Measurements from ENCODE around the gene RXFP1.

RXFP1 gene

DNA sequence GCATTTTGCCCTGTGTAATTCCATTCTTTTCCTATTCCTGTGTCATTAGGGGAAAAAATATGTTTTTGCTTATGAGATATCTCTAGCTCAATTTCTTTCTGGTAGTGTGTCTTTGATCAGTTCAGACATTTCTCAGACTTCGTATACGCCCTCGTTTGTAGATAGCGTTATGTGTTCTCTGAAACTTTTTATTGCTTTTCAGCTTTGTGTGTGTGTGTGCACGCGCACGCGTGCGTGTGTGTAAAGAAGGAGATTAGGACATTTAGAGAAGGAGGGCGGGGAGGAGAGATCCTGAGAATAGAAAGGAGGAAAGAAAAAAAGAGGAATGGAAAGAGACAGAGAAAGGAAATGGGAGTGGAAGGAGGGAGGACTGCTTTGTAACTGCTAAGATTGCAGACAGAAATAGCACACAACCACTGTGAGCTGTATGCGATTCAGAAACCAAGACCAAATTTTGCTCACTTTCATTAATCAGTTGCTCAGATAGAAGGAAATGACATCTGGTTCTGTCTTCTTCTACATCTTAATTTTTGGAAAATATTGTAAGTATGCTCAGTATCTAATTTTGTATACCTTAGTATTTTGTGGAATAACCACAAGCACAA lies at the start of gene RXFP1:
Gene RXFP1, plus strand, starts transcription at position 399 of the 605 bp plus-strand sequence. Its CDS starts 95 bp downstream, at position 494.
- DNase-seq = no peak

DNA sequence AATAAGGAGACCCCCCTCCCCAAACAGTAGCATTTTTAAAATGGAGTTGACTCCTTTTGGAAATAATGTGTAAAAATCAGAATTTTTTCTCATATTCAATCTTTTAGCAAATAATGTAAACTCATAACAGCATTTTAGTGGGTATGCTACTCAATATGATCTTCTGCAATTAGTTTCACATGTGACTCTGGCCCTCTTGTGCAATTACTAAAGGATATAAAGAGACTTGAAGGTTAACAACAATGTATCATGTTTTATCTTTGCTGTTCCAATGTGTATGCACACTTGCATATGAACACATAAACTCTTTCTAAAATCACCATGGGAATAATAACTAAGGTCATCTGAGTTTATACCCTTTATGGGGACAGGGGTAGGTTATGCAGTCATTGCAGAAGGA lies 39.9 kb upstream of the RXFP1 start:
- DNase-seq = no peak

DNA sequence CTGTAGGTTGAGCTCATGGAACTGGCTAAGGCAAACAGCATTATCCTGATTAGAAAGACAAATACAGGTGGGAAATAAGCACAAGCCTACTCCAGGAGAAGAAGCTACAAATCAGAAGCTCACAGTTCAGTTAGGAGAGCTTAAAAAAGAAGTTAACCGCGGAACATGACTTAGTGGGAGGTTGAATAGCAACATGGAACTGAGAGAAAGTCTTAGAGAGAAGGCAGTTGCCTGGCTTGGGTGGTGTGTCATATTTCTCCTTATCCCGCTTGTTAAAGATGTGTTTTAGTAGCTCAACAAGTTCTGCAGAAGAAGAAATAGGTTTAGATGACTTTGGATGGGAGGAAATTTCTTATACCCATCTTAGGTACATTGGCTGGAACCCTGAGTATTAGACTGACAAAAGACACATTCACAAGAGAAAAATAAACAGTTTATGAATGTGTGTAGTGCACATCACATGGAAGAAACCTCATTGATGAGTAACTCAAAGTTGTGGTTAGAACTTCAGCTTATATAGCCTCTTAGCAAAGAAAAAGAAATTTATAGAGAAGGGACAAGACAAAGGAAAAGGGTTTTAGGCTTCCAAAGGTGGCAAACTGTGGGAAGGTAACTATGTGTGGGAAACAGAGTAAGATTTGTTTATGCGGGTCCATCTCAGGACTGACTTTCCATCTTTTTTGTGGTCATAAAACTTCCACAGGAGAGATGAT lies 37.4 kb upstream of the RXFP1 start:
- DNase-seq = no peak

DNA sequence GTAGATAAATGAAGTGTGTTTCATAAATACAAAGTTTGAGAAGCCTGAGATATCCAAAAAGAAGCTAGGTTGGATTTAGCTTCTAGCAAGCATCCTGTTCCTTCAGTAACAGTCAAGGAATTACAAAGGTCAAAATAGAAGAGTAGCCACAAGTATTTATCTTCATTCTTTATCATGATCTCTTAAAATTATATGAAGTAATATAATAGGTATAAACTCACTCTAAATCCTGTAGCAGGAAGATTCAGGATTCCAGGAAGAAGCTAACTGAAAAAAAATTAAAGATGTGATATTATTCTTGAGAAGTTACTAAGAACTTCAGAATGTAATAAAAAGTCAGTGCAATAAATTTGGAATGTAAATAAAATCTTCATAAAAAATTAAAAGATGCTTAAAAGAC lies 31.1 kb upstream of the RXFP1 start:
- DNase-seq = no peak

DNA sequence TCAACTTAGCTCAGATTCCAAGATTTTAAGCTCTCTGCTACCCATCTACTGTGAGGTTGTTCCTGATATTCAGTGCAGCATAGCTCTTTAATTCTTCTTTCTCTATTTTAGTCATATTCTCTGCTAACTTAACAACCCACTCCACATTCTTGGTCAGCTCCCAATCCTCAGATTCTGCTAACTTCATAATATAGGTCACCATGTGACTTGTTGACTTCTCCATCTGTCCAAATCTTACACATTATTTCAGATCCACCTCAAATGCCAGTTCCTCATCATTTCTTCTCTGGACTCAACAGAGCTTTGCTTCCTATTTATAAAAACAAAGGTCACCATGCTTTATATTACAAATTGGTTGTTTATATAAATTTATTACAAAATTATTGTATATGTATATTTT lies 29.3 kb upstream of the RXFP1 start:
- no peak for DNase-seq

DNA sequence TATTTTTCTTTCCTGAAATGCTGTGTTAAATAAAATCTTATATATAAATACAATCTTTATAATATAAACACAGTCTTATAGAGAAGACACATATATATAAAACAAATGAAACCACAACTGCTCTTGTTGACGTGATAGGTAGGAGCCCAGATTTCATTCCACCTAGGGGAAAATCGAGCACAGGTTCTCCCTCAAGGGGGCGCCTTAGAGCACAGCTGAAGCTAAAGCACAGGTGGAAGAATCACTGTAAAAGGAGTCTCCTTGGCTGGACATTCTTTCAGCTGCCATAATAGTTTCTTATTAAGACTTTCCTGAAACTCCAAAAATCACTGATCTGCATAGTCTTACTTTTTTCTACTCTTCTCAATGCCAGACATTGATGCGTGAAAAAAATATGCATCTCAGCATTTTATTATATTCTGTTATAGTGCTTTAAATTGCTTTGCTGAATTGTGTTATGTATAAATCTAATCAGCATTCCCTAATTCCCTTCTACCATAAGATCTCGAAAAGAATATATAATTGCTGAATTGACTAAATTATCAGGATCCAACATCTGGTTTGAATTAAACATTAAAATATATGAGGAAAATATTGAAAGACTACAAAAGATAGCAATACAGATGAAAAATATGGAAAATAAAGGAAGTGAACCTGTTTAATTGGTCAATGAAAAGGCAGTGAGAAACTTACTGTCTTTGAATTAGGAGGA lies 25.5 kb upstream of the RXFP1 start:
- peak; percentile 12 for DNase-seq

DNA sequence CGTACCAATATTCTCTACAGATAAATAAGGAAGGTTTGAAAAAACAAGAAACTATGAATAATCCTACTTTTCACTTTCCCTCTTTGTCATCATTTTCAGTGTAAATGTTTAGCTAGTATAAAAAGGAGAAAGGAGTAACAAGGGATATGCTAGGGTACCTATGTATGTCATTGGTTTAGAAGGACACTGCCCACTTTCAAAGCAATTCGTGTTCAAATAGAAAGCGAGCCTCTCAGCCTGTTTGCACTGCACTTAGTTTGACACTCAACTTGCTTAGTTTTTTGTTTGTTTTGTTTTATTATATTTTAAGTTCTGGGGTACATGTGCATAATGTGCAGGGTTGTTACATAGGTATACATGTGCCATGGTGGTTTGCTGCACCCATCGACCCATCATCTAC lies 21.6 kb upstream of the RXFP1 start:
- no peak for DNase-seq

DNA sequence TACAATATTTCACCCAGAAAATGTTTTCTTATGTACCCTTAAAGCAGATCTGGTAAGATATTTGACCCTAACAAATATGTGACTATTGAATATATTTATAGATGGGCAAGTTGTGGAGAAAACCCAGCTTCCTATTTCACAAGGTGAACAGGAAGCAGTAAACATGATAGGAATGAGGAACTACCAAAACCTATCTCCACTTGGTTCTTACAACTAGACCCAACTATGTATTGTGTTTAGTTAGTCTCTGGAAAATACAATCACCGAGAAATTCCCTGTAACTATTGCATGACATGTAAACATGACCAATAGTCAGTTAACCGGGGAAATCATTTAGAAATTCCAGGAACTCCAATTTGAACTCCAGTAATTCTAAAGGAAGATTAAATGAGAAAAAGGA lies 8.4 kb upstream of the RXFP1 start:
- DNase-seq = no peak

DNA sequence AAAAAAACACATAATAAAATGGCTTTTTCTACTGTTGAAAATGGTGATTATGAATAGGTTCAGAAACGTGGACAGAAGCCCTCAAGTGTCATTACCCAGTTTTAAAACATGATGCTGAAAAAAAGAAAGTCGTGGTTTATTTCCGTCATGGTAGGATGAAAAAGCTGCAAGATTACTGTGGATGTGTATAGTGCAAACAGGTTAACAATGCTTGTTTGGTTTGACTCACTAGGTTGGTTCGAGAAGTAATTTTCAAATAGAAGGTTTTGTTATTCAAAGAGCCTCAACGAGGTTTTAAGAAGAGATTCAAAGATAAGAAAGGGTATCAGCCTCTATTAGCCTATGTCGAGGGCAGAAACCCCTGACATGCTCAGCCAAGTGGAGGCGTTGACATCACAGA lies 2.5 kb upstream of the RXFP1 start:
- no peak for DNase-seq

DNA sequence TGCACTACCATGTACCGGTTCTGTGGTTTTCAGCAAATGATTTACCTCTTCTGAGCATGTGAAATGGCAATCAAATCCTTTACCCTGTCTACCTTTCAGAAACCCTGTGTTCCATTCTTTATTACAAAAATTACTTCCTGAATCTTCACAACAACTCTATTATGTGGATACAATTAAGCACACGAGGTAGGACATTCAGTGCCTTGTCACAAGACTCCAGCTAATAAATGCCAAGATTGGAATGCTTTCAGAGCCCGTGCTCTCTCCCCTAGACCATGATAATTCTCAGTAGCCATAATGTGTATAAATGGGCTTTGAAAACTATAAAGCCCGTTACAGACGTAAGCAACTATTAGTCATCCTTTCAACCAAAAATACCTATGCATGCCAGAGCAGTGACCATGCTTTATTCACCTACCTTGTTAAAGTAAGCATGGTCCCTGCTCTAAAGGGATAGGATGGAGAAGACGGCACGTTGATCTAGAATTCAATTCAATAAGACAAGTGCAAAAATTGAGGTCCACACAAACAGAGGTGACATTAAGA lies 2.4 kb downstream of the RXFP1 start:
- no peak for DNase-seq

DNA sequence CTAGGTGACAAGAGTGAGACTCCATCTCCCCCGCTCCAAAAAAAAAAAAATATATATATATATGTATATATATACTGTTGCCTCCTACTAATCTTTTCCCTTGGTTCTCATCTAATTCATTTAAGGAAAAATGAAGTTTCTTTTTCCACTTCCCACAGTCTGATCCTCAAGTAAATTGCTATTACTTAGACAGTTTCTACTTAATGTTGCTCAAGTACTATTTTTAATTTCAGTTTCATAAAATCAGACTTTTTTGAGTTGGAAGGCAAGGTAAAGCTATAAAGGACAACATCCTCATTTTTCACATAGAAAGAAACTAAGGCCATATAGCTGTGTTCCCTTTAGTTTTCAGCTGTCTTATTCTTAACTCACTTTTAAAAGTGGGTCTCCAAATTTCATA lies 5.8 kb downstream of the RXFP1 start:
- no peak for DNase-seq

DNA sequence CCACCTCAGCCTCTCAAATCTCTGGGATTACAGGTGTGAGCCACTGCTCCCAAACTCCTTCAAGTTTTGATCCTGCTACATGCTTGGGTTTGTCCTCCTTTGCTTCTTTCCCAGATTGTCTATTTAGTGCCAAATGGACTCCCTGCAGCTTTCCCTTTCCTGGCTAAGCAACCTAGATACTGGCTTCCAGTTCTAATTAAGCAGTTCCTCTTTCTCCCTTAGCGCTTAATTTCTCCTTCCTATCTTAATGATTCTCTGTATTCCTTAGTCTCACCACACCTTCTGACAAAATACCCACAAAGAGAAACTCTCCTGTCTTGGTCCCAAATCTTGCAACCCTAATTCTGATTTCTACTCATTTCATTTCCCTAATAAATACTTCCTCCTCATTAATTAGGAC lies 7.8 kb downstream of the RXFP1 start:
- DNase-seq = no peak

DNA sequence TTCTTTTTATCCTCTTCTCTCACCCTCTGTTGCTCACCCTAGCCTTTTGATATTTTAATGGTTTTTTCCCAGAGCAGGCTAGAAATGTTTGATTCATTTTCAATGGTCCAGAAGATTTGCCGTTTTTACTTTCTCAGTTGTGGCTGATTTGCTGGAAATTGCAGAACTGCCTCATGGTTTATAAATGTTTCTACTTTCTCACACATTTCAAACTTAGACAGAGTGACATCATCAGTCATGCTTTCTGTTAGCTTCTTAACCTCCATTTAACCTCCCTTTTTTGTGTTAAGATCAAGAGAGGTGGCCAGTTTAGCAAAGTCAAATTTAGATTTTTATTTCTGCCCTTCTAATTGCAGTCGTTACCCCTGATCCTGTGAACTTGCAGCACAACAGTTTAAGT lies 8.7 kb downstream of the RXFP1 start:
- no peak for DNase-seq

DNA sequence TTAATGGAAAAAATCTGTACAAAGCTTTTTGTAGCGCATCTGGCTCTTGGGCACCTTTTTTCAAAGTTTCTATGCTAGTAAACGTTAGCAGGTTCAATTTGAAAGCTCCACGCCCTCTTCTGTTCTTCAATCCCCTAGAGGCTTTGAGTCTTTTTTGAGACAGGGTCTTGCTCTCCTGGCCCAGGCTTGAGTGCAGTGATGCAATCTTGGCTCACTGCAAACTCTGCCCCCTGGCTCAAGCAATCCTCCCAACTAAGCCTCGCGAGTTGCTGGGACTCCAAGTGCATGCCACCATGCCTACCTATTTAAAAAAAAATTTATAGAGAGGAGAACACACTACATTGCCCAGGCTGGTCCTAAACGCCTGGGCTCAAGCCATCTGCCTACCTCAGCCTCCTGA lies 9.2 kb downstream of the RXFP1 start:
- no peak for DNase-seq

DNA sequence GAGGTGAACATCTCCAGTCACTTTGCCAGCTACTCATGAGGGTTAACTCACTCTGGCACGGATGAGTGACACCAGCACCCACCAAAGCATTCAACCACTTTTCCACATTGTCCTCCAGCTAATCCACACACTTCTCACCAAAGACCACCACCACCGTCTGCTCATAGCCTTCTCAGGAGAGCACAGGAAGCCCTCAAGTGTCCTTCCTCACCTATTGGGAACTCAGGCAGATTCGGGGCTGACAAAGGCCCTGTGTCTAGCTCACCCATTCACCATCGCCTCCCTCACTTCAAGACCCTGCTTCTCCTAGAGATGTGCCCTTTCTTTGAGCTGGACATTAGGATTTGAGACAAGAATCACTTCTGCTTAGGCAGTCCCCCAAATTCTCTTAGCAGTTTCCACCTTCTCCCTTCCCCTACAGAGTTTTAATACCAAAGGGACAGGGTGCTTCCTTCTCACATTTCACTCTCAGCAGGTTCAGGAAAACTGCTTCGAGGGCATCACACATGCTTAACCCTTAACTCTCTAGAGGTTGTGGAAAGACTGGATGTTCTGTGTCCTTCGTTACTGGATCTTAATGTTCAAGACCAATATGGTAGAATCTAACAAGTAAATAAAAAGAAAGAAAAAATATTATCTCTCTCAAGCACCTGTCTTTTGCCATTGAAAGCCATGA lies 11.0 kb downstream of the RXFP1 start:
- DNase-seq = no peak

DNA sequence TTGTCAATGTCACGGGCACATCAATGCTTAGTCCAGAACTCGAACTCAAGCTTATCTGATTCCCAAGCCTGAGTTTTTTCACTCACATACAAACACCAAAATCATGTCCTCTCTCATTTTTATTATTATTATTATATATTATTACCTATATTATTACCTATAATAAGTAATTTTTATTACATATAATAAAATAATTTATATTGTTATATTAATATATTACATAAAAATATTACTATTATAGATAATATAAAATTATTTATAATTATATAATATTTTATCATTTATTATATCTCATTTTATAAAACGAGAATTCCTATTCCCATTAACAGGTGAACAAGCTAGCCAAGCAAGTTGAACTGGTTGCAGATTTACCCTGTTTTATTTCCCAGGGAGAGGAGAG lies 13.0 kb downstream of the RXFP1 start:
- DNase-seq = no peak

DNA sequence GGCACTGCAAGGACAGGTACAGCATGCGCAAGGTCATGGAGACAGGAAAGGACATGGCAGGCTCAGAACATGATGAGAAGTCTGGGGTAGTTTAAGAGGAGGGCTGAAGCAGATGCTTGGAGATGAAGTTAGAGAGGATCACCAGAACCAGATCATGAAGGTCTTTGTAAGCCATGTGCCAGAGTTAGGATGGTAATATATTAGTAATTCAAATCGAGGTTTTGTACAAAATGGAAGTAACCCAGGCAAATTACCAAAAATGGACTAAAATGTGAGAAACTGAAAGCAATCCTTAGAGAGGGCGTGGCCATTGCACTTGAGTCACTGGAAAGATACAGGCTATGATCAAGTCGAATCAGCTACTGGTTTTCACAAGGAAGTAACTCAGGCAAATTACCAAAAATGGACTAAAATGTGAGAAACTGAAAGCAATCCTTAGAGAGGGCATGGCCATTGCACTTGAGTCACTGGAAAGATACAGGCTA lies 13.5 kb downstream of the RXFP1 start:
- DNase-seq = no peak

DNA sequence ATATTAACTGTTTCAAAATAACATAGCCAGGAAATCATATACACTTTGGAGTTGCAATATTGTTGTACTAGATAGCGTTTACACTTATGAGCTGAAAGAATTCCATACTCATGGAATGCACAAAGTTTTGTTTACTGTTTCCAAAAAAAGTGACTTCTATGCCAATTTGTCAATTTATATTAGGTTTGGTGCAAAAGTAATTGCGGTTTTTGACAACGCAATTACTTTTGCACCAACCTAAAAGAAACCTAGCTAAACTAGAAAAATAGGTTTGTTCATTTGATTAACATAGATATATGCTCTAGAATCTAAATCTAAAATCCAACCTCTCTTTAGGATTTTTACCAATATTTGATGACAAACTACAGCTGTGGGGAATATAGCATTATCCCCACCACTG lies 15.2 kb downstream of the RXFP1 start:
- DNase-seq = no peak

DNA sequence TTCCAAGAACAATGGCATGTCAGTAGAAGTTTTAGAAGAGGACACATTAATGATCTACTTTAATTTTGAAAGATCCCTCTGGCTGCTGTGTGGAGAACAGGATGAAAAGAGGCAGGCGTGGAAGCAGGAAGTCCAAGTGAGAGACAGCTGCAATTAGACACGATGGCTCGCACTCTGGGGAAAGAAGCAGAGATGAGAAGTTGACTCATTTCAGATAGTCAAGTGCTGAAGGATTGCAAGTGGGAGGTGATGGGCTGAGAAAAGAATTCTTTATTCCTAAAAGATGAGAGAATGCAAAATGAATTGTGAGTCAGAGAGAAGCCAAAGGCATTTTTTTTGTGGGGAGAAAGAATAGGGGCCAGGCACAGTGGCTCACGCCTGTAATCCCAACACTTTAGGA lies 16.5 kb downstream of the RXFP1 start:
- DNase-seq = no peak

DNA sequence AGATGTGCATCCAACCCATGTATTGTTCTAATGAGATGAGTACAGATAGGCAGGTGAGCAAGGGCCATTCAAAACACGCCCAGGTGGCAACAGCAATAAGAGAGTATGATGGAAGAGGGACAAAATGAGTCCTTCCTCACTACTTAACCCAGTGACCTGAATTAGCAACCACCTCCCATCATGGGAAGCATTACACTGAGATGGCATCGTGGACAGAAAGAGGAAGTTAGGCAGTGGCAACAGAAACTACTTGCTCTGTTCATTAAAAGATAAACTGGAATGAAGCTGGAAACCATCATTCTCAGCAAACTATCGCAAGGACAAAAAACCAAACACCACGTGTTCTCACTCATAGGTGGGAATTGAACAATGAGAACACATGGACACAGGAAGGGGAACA lies 17.2 kb downstream of the RXFP1 start:
- no peak for DNase-seq

DNA sequence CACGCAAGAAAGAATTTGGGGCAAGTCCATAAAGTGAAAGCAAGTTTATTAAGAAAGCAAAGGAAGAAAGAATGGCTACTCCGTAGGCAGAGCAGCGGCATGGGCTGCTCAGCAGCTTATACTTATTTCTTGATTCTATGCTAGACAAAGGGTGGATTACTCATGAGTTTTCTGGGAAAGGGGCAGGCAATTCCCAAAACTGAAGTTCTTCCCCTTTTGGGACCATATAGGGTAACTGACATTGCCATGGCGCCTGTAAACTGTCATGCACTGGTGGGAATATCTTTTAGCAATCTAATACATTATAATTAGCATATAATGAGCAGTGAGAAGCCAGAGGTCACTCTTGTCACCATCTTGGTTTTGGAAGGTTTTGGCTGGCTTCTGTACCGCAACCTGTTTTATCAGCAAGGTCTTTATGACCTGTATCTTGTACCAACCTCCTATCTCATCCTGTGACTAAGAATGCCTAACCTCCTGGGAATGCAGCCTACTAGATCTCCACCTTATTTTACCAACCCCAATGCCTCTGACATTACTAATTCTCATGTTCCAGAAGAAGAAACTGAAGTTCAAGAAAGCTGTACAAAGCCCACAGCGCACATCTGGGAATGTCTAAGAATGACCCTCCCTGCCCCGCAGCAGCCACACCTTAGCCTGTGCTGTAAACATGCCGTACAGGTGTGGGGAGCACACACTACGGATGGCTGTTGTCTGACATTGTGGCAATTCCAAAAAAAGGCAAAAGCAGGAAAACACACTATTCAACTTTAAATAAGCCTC lies 18.6 kb downstream of the RXFP1 start:
- no peak for DNase-seq

DNA sequence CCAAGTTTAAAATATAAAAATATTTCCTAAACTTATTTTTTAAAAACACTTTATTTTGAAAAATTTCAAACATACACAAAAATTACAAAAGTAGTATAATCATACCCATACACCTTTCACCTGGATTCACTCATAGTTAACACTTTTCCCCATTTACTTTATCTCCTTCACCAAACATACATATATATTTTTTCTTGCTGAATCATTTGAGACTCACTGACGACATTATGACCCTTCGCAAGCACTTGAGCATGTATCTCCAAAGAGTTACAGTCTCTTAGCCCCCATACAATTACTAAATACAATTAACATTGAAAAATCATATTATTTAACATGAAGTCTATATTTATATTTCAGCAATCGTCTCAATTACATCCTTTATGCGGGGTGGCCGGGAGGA lies 19.8 kb downstream of the RXFP1 start:
- DNase-seq = no peak

DNA sequence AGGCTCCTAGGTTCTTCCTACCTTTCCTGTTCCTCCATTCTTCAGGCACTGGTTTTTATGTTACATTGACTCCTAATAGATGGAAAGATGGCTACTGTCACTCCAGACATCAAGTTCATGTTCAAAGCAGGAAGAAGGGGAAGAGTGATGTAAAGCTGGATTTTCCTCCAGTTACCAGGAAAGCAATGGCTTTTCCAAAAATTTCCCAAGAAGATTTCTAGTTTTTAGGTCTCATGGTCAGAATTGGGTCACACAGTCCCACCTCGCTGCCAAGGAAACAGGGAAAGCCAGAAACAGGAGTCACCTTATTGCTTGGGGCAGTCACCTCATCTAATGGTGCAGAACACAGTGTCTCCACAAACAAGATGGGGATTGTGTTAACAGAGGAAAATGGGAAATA lies 21.5 kb downstream of the RXFP1 start:
- DNase-seq = no peak
